ENCODE results near the gene UBE2G1.

DNA sequence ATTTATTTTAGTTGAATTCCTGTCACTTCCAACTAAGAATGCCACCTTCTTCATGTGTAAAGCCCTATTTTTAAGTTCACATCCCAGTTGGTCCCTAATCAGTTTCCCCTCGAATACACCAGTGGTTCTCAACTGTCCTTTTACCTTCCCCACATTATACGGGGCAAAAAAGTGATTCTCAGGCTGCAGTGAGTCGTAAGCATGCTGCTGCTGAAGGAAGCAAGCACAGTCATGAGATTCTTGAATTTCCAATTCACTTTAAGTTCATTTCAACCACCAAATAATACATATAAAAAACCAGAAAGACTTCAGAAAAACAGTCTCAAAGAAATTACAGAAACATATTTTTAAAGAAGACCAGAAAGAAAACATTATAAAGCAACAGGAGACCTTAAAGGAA lies 47.9 kb downstream of the UBE2G1 start:
- TF ChIP-seq TCF12 (IDR thresholded peaks at IDR 0.05; ENCODE audit: low read depth), result no peak
- no peak for TF ChIP-seq EP300 (IDR thresholded peaks at IDR 0.05; ENCODE audit: borderline replicate concordance)
- no peak for TF ChIP-seq RAD21 (IDR thresholded peaks at IDR 0.05; ENCODE audit: low read depth)
- TF ChIP-seq TAF1 (IDR thresholded peaks at IDR 0.05; ENCODE audit: low read depth), result no peak
- TF ChIP-seq, protein P1, sequence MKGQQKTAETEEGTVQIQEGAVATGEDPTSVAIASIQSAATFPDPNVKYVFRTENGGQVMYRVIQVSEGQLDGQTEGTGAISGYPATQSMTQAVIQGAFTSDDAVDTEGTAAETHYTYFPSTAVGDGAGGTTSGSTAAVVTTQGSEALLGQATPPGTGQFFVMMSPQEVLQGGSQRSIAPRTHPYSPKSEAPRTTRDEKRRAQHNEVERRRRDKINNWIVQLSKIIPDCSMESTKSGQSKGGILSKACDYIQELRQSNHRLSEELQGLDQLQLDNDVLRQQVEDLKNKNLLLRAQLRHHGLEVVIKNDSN (IDR thresholded peaks at IDR 0.05), result no peak
- TF ChIP-seq, protein P2, sequence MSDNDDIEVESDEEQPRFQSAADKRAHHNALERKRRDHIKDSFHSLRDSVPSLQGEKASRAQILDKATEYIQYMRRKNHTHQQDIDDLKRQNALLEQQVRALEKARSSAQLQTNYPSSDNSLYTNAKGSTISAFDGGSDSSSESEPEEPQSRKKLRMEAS (IDR thresholded peaks at IDR 0.05), result no peak
